Posterior cingulate gyrus (tissue), 11 donors: Measurements from ENCODE around the gene CCDC54.

Experiments
- DNase-seq, 10 donors: peaks; one replicate each; pipeline versions ENCODE4 v3.0.0 to v3.0.0-alpha.2; 2020 to 2021; ENCODE audit warnings: mixed read lengths in 3 of 10
- intact Hi-C: fragments of 100-400 bp; cut with DNase I; formaldehyde crosslinking; loops from one replicate; pipeline ENCODE4 v1.15.1; 2023

The CCDC54 gene

DNA sequence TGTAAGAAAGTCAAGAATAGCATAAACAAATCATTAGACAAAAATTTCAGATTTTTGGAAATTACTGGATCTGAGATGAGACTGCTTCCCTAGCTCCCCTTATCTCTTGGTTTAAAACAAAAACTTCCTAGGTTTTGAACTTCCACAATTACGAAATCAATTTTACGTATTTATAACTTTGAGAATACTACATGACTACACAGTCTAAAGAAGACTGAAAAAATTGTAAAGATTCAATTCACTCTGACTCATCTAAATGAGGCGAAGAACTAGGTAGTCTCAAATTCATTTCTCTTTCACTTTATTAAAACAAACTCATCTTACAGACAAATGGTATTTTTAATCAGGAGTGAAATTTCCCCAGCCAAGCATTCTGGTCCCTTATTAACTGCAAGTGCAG is 10.3 kb downstream of the CCDC54 start:
- intact Hi-C loops = loop anchor here (2.0 kb wide), 1 partner anchor 33 kb away; no protein-coding TSS in a partner anchor
- DNase-seq = no peak

DNA sequence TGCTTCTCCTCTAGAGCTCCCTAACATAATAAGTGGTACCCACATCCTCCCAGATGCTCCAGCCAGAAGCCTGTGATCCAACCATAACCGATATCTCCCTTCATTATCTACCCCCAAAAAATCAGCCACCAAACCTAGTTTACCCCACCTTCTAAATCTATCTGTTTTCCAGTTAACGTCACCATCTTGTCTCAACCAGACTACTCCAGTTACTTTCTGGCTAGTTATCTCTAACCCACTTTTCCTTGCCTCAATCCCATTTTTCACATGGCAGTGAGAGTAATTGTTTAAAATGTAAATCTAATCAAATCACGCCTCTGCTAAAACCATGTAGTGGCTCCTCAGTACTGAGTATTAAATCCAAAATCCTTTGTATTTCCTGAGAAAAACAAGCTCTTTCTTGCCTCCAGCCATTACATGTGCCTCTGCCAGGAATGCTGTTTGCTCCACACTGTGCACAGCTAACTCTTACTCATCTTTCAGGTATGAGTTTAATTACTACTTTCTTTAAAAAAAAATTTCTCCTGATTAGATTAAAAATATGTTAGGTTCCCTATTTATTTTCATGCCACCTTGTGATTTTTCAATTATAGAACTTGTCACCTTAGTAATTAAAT is 15.4 kb downstream of the CCDC54 start:
- intact Hi-C loops = no loop called here
- DNase-seq = no peak

DNA sequence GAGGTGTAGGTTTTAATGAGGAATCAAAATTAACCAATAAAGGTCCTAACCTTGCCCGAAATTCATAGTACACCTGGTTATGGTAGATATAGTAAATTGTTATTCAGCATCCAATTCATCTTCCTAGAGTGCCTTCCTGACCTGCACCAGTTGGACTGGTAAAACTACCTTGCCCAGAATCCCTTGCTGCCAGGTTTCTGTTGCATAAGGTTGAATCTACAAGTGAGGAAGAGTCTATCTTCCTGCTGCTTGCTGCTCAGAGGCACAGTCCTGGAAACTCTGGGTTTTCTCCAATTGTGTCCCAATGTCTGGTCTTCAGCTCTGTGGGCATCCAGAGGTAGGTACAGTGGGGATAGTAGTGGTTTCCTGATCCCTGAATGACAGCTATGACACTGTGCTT is 17.3 kb downstream of the CCDC54 start:
- intact Hi-C loops = no loop called here
- DNase-seq = no peak

DNA sequence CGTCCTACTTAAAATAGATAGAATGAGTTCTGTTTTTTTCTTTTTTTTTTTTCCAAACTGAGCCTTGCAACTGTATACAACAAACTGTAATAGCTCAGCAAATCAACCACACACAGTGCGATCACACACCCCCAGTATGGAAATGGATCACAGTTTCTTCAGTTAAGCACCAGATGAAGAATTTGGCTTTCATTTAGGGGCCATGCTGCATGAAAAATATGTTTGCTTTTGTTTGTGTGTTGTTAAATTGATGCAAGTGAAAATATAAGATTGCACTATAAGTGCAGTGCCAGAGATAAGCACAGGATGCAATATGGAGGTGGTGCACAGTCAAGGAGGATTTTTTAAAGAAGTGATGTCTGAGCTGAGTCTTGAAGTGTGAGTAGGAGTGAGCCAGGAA is 17.8 kb downstream of the CCDC54 start:
- intact Hi-C loops = no loop called here
- no peak for DNase-seq

DNA sequence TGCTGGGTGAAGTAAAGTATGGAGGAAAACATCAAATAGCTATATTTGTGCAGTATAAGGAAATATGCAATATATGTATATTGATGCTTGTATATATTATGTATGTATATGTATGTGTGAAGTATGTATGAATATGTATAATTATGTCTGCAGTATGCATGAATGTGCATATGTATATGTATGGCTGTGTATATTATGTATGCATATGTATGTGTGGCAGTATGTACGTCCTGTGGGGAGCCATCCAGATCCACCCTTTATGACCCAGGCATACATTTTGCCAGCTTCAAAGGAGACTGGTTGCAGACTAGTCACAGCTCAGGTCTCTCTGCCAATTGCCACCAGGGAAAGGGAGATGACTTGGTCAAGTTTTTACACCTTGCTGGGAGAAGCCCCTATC is 24.1 kb downstream of the CCDC54 start:
- DNase-seq = no peak
- intact Hi-C loops = no loop called here

DNA sequence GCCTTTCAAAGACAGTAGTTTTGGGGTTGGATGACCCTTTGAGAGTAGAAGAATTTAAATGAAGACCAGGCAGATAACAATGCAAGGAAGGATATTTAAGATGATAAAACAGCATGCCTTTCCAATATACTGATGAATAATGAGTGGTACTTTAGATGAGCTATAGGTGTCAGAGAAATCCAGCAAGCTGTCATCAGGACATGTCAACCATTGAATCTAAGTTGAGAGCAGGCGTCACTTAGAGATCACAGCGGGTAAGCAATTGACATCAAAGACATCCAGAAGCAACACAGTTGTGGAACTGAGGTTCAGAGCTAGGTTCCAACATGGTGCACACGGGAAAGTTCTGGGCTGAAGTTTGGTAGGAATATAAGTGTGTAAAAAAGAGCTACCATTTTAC is 25.0 kb downstream of the CCDC54 start:
- DNase-seq = no peak

DNA sequence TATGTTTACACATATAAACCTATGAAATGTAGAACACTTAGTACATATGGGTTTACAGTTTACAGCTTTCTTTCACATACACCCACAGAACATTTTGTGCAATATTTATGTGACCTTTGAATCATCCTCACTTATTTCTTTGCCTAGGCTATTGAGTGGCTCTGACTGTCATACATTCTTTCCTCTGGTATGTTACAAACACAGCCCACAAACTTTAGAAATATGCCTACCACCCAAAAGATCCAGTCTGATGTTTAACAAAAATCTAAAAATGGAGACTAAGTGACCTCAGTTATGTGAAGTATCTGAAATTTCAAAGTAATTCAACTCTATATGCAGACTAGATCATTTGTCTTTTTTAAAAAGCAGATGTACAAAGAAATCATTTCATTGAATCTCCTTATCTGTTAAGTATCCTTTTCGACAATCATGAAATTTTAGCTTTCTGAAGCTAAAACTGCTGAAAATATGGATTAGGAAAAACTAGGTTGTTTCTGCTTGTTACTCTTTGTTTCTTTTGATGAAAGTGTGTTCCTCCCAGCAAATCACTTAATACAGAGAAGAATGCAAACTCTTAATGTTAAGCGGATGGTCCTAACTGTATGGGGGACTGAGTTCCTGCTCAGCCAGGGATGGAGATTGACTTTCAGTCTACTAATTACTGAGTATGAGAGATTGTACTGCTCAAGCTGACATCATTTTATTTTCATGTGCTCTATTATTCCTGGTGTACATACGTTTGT is 27.7 kb downstream of the CCDC54 start:
- intact Hi-C loops = no loop called here
- DNase-seq = no peak

More for the DNA sequence above, 25.0 kb downstream of the CCDC54 start:
- intact Hi-C loops = no loop called here

DNA sequence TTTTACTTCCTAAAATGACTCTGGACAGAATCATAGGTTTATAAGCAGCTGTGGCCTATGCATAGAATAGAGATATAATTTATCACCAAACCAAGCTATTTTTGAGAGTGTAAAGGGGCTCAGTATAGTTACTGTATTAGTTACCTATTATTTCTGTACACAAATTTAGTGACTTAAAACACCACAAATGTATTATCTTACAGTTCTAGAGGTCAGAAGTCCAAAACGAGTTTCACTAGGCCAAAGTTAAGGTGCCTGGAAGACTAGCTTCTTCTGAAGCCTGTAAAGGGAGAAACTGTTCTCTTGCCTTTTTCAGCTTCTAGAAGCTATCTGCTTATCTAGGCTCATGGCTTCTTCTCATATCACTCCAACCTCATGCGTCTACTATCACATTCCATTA is 30.1 kb downstream of the CCDC54 start:
- intact Hi-C loops = no loop called here
- no peak for DNase-seq

DNA sequence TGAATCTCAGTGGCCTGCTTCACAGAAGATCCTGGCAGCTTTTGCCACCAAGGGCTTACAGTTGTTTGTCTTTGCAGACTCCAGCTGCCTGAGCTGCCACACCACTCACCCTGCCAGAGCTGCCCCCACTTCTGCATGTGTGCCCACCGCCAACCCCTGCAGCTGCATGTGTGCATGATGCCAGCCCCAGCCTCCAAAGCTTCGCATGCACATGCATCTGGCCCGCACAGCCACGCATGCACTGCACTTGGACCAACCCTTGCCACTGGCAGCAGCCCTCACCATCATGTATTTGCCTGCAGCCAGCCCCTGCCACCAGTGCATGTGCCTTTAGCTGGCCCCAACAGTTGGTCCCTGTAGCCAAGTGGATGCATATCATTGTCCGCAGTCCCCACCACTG is 31.3 kb downstream of the CCDC54 start:
- intact Hi-C loops = no loop called here
- DNase-seq = peak in 1 of 10 donors; percentile 59

DNA sequence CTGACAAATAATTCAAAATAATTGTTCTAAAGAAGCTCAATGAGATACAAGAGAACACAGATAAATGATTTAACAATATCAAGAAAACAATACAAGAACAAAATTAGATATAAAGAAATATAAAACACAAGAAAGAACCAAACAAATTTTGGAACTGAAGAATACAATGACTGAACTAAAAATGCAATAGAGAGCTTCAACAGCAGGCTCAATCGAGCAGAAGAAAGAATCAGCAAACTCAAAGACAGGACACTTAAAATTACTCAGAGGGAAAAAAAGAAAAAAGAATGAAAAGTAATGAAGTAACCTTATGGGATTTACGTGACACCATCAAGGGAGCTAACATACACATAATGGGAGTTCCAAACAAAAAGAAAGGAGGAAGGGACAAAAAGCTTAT is 32.1 kb downstream of the CCDC54 start:
- intact Hi-C loops = no loop called here
- no peak for DNase-seq

DNA sequence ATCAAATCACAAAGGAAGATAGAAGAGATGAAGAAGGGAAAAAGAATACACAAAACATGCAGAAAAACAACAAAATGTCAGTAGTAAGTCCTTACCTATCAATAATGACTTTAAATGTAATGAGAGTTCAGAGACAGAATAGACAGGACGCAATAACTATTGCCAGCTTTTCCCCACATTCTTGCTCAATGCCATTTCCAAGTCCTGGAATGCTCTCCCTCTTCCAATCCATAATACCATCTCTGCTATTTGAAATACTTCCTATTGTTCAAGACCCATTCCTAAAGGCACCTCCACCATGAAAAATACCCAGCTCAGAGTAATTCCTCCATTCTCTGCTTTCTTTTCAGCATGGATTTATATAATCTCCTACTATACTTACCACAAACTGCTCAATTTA is 33.4 kb downstream of the CCDC54 start:
- intact Hi-C loops = no loop called here
- no peak for DNase-seq

DNA sequence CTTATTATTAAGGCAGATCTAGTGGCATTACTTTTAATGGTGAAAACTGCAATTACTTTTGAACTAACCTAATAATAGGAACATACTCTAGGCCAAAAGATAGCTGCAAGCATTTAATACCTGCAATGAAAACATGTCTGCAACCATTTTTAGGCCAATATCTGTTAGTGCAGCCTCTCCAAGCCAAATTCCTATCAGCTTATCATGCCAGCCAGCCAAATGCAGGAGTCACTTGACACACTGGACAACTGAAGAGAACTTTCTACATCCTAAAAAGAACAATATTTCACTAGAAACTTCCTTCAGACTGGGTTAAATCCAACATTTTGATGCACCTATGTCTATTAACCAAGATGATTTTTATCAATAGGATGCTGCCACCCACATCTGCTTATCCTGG is 33.8 kb downstream of the CCDC54 start:
- no peak for DNase-seq
- intact Hi-C loops = no loop called here

DNA sequence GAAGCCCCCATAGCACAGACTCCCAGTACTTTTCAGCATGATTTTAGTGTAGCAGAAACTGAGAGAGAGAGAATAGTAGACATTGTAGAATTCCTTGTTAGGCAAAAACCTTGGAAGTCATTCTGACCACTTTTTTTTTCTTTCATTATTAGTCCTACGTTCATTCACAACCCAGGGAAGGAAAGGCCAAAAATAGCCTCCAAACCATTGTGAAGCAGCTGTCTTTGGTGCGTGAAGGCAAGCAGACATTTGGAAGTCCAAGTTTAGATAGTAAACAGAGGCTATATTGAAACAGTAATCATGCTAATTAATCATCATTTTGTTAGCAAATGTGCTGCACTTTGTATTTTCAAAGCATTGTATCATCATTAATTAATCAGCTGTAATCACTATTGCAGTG is 34.5 kb downstream of the CCDC54 start:
- no peak for DNase-seq
- intact Hi-C loops = no loop called here

DNA sequence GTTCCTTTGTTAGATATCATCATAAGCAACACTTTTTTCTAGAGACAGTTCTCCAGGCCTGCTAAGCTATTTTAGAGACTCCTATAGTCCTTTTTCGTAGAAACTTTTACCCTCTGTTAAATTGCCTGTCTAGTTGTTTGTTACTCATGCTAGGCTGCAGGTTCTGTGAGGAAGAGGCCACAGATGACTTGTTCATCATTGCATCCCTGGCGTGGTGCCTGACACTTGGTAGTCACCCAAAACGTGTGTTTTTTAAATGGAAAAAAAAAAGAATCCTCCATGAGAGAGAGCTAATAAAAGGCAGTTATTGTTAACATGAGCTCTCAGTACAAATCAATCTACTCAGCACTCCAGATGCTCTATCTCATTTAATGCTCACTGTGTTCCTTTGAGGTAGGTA is 35.1 kb downstream of the CCDC54 start:
- intact Hi-C loops = no loop called here
- DNase-seq = no peak

DNA sequence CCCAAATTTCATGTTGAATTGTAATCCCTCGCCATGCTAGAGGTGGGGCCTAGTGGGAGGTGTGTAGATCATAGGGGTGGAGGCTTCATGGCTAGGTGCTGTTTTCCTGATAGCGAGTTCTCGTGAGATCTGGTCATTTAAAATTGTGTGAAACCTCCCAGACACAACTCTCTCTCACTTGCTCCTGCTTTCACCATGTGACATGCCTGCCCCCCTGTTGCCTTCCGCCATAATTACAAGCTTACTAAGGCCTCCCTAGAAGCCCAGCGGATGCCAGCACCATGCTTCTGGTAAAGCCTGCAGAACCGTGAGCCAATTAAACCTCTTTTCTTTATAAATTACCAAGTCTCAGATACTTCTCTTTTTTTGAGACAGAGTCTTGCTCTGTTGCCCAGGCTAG is 36.0 kb downstream of the CCDC54 start:
- DNase-seq = peak in 1 of 10 donors; percentile 76
- intact Hi-C loops = no loop called here

DNA sequence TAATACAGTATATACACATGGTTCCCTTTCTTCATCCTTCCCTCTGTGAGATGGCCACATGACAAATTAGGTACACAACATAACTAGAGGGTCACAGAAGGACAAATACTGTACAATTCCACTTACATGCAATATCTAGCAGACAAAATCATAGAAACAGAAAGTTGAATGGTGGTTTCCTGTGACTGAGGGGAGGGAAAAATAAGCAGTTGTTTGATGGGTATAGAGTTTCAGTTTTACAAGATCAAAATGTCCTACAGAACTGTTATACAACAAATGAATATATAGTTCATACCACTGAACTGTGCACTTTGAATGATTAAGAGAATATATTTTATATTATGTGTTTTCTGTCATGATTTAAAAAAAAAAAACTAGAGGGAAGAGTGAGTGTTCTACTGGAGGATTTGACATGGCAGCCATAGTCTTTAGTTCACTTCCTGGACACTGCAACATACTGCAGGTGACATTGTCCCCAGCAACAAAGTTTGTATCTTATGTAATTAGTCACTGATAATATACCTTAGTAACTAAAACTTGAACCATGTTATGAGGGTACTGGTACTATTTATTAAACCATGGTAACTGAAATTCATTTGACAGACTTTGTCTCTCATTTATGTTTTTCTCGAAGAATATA is 37.2 kb downstream of the CCDC54 start:
- intact Hi-C loops = no loop called here
- DNase-seq = no peak

DNA sequence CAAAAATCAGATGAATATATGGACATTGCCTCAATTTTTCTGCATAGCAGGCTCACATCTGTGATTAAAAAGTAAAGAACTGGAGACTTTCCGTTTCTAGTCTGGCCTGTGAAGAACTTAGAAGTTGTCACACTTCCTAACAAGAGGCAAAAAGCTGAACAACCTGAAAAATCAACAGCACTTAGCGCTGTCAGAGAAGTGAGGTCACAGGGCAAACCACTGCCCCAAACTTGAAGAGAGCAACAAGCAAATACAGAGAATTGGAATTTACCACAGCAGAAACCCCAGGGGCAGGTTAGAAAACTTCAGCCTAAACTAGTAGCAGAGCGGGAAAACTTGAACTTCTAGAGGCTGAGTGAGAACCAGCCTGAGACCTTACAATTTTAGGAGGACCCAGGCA is 38.9 kb downstream of the CCDC54 start:
- intact Hi-C loops = no loop called here
- DNase-seq = no peak

DNA sequence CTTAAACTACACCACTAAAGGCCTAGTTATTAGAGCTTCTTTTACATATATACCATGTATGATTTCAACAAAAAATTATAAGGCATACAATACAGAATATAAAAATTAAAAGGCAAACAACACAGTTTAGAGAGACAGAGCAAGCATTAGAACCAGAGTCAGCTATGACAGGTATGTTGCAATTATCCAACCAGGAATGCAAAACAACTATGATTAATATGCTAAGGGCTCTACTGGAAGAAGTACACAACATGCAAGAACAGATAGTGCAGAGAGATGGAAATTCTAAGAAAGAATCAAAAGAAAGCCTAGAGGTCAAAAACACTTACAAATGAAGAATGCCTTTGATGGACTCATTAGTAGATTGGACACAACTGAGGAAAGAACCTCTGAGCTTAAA is 39.6 kb downstream of the CCDC54 start:
- DNase-seq = no peak
- intact Hi-C loops = no loop called here

DNA sequence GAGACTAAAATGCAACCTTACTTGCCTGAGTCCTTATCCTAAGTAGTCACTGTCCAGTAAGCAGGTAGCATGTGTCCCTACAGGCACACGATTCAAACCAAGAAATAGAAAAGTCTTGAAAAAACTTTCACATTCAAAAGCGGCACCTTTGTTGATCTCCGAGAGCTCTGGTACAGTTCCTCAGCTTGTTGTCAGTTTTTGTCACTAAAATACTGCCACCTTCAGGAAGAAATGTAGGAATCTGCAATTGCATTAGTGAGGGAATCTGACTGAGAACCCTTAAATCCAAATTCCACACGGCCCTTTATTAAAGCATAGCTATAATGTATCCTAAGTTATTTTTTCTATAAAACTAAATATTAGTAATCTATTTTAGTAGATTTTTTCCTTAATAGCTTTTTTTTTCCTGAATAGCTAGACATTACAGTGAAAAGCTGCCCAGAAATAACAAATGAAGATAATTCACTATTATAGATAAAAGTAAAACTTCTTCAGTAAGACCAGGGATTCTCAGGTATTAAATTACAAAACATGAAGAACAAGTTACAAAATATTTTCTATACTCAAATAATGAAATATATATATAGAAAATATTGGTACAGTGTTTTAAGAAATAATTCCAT is 44.0 kb downstream of the CCDC54 start:
- DNase-seq = no peak
- intact Hi-C loops = loop anchor here (1.0 to 10.0 kb wide), 4 partner anchors 34 to 244 kb away; no protein-coding TSS in a partner anchor

DNA sequence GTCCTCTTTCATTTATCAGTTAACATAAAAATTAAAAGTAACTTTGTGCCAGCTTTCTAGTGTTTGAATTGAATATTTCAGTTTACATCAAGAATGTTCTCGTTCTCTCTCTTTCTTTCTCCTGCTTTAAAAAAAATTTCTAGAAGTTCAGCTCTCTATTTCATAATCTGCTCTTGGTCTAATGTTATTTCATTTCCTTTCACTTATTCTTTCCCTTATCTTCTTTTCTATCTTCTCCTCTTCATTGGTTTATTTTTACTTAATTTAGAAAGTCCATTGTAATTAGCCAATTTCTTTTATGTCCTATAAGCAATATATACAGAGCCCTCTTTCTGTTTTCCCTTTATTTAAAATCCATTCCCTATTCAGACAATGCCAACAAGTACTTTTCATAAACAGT is 44.6 kb downstream of the CCDC54 start:
- DNase-seq = no peak
- intact Hi-C loops = loop anchor here (1.0 to 10.0 kb wide), 4 partner anchors 35 to 243 kb away; no protein-coding TSS in a partner anchor

DNA sequence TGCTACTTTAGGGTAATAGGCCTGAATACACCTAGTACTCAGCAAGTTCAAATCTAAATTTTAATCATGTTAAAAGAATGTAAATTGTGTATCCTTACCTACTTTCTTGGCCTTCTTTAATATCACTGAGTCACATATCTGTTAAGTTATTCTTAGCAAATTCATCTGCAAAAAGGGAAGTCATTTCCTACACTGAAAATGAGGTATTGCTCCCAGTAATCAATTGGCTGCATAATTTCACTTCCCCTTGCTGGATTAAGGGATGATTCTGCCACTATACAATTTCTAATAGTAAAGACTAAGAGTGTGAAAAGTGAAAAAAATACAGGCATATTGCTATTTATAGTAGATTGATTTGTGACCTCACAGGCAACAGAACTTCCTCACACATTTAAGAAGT is 47.8 kb downstream of the CCDC54 start:
- DNase-seq = no peak
- intact Hi-C loops = loop anchor here (5.0 to 10.0 kb wide), 2 partner anchors 117 to 240 kb away; no protein-coding TSS in a partner anchor
